Measurements from ENCODE around the gene CDHR5.

CDHR5 gene

GRCh38 chr11:643849-644738, 19.3 kb upstream of the CDHR5 start:
- no peak for DNase-seq

DNA sequence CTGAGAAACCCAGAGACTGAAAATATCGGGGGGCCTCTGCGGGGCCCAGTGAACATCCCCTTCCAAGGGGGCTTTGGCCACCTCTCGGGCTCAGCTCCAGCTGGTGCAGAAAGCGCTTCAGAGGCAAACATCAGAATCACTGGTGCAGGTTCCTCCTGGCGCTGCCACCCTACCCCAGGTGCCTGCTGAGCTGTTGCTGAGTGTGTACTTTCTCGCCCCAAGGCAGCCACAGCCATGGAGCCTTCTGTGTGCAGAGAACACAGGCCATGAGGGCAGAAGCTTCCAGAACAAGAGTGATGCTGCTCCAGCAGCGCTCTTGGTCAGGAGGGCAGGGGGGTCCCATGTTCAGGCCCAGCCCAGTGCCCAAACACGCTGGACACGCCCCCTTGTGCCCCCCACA, 18.6 kb upstream of the CDHR5 start:
- DNase-seq: no peak

GRCh38 chr11:641806-642370, 17.1 kb upstream of the CDHR5 start:
- DNase-seq: no peak

DNA sequence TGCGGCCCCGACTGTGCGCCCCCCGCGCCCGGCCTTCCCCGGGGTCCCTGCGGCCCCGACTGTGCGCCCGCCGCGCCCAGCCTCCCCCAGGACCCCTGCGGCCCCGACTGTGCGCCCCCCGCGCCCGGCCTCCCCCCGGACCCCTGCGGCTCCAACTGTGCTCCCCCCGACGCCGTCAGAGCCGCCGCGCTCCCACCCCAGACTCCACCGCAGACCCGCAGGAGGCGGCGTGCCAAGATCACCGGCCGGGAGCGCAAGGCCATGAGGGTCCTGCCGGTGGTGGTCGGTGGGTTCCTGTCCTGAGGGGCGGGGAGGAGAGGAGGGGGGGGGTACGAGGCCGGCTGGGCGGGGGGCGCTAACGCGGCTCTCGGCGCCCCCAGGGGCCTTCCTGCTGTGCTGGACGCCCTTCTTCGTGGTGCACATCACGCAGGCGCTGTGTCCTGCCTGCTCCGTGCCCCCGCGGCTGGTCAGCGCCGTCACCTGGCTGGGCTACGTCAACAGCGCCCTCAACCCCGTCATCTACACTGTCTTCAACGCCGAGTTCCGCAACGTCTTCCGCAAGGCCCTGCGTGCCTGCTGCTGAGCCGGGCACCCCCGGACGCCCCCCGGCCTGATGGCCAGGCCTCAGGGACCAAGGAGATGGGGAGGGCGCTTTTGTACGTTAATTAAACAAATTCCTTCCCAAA, 15.4 kb upstream of the CDHR5 start:
- DNase-seq: no peak

DNA sequence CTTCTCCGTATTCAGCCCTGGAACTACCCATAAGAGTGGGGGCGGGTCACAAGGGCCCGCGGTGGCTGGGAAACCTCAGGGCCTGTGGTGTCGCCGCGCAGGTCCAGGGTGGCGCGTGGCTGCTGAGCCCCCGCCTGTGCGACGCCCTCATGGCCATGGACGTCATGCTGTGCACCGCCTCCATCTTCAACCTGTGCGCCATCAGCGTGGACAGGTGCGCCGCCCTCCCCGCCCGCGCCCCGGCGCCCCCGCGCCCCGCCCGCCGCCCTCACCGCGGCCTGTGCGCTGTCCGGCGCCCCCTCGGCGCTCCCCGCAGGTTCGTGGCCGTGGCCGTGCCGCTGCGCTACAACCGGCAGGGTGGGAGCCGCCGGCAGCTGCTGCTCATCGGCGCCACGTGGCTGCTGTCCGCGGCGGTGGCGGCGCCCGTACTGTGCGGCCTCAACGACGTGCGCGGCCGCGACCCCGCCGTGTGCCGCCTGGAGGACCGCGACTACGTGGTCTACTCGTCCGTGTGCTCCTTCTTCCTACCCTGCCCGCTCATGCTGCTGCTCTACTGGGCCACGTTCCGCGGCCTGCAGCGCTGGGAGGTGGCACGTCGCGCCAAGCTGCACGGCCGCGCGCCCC, 14.7 kb upstream of the CDHR5 start:
- DNase-seq: no peak

DNA sequence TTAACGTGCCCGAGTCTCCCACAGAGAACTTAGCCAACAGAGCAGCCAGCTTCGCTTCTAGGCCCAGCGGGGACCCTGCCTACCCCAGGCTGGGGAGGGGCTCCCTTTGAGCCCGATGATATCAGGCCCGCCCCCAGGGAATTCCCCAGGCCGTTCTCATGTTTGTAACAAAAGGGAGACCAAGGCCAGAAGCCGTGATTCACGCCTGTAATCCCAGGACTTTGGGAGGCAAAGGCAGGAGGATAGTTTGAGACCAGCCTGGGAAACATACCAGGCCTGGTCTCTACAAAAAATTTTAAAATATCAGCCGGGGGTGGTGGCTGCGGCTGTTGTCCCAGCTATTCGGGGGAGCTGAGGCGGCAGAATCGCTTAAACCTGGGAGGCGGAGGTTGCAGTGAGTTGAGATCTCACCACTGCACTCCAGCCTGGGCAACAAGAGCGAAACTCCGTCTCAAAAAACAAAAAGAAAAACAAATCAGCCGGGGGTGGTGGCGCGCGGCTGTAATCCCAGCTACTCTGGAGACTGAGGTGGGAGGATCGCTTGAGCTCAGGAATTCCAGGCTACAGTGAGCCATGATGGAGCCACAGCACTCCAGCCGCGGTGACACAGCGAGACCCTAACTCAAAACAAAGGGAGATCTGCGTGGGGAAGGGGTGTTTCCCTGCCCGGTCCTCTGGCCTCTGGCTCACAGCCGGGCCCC, 14.0 kb upstream of the CDHR5 start:
- no peak for DNase-seq

DNA sequence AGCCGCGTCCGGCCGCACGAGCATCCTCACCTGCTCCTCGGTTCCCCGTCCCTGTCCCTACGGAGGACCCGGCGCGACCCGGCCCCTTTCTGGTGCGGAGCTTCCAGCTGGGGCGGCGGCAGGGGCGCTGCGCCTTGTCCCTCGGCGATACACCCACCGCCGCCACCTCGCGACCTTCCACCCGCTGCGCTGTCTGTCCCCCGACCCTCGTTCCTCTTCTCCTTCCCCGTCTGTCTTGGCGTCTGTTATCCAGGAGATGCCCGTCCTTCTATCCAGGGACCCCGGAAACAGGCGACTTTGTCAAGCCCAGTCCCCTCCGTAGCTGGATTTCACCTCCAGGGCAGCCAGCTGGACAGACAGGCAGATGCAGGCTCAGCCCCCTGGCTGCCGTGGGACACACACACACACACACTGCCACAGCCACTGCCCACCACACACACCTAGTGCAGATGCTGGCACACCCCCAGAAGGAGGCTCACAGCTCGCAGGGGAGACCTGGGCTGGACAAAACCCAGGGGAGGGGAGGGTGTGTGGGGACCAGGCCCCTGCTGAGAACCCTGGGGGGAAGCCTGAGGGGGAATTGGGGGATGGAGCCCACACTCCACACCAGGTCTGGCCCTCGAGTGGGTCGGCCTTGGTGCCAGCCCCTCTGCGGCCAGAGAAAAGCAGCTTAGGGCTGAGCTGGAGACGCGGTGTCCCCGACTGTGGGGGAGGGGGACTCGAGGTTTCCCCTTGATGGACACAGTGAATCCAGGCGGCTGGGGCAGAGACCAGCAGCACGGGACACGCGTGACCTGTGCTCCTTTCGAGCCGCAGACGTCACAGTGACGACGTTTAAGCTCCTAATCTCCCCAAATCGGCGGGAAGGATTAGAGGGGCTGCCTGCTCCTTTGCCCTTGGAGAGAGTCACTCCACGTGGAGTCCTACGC, 13.1 kb upstream of the CDHR5 start:
- no peak for DNase-seq

DNA sequence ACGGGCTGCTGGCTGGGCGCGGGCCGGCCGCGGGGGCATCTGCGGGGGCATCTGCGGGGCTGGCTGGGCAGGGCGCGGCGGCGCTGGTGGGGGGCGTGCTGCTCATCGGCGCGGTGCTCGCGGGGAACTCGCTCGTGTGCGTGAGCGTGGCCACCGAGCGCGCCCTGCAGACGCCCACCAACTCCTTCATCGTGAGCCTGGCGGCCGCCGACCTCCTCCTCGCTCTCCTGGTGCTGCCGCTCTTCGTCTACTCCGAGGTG, 12.5 kb upstream of the CDHR5 start:
- no peak for DNase-seq

DNA sequence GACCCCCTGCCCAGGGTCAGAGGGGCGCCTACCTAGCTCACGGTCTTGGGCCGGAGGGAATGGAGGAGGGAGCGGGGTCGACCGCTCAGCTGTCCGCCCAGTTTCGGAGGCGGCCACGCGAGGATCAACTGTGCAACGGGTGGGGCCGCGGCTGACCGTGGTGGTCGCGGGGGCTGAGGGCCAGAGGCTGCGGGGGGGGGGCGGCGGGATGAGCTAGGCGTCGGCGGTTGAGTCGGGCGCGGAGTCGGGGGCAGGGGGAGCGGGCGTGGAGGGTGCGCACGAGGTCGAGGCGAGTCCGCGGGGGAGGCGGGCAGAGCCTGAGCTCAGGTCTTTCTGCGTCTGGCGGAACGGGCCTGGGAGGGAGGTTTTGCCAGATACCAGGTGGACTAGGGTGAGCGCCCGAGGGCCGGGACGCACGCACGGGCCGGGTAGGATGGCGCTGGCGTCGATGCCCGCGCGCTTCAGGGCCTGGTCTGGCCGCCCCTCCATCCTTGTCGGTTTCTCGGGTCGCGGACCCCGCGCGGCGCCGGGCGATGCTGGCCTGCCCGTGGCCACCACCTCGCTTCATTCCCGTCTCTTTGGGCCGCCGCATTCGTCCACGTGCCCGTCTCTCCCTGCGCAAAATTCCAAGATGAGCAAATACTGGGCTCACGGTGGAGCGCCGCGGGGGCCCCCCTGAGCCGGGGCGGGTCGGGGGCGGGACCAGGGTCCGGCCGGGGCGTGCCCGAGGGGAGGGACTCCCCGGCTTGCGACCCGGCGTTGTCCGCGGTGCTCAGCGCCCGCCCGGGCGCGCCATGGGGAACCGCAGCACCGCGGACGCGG, 12.0 kb upstream of the CDHR5 start, which contains the start of gene DRD4:
TSS of gene DRD4 (plus strand) at position 759 of the 822 bp plus-strand sequence. CDS start at position 795, 36 bp downstream.
- DNase-seq: no peak

DNA sequence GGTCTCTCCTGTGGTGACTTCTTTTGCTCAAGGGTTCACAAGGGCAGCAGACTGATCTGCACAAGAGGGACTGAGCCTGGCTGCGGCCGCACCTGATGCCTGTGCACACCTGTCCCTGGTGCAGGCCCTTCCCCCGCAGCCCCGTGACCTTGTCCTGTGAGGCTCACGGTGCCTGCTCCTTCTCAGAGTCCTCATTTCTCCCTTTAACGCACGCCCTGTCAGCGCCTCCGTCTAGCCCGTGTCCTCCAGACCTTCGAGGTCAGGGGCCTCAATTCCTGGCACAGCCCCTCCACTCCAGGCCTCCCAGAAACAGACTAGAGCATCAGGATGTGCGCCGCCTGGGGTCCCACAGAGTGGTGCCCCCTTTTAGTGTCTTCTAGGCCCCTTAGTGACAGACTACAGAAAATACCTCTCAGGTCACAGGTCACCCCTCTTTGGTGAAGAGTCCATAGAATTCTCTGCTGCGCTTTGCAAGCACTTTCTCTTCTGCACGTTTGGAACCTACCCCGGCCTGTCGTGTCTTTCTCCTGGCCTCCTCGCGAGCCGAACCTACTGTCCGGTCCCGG, 11.3 kb upstream of the CDHR5 start:
- DNase-seq: no peak

DNA sequence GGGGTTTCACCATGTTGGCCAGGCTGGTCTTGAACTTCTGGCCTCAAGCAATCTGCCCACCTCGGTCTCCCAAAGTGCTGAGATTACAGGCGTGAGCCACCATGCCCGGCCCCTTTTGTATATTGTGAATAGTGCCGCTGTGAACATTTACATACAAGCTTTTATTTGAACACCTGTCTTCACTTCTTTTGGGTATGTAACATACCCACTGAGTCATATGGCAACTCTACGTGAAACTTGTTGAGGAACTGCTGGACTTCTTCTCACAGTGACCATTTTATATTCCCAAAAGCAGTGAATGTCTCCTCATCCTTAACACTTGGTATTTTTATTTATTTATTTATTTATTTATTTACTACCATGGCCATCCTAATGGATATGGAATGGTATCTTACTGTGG, 6.1 kb upstream of the CDHR5 start:
- DNase-seq: no peak

DNA sequence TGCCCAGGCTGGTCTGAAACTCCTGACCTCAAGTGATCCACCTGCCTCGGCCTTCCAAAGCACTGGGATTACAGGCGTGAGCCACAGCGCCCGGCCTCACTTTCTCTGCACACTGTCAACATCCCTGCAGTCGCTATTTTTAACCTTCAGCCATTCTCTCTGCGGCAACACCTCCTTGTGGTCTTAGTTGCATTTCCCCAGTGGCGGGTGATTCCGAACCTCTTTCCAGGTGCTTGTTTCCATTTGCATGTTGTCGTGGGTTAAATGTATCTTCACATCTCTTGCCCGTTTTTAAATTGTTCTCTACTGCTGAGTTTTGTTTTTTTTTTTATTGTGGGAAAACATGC, 4.5 kb upstream of the CDHR5 start:
- no peak for DNase-seq

DNA sequence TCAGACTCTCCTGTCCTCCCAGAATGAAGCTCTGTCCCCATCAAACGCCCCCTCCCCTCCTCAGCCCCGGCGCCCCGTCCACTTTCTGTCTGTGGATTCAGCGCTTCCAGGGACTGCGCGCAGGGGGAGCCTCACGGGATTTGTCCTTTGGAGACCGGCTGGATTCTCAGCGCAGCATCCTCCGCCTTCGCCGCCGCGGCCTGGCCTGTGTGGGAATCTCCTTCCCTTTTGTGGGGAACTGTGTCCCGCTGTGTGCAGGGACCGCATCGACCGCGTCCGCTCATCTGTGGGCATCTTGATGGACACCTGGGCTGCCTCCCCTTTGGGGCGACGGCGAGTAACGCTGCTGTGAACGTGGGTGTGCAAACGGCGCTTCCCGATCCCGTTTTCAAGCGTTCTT, 3.3 kb upstream of the CDHR5 start:
- no peak for DNase-seq

- no peak for DNase-seq
These were observed 2.5 kb upstream of the CDHR5 start for GRCh38 chr11:627308-627576.

DNA sequence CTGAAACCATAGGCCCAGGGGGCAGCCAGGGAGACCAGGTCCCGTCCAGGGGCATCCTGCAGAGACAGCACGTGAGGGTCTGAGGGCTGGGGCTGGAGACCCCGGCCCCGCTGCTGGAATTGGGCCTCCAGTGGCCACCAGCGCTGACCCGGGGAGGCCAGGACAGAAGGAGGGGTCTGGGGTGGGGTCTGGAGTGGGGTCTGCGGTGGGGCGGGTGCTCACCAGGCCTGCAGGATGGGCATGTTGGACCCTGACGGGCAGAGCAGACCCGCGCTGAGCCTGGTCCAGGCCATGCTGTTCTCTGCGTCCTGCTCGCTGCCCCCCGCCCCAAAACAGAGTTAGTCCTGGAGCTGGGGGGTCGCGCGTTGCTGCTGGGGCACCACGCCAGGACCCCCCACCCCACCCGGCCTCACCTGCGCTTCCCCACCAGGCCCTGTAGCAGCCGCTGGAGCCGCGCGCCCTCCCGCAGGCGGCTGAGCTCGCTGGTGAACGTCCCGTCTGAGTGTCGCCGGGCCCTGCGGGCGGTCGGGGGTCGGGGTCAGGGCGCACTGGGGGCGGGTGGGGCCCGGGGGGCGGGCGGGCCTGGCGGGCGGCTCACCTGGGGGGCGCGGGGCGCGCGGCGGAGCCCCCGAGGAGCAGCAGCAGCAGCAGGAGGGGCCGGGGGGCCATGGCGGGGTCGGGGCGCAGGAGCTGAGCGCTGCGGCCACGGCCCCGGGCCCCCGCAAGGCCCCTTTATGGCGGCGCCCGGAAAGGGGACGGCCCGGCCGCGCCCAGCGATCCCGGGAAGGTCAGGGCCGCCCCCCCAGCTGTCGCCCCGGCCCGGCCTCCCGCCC, 1.9 kb upstream of the CDHR5 start, which contains the start of gene SCT:
TSS of gene SCT (minus strand) at position 707 of the 833 bp plus-strand sequence. CDS start at position 669, 38 bp downstream.
- no peak for DNase-seq

DNA sequence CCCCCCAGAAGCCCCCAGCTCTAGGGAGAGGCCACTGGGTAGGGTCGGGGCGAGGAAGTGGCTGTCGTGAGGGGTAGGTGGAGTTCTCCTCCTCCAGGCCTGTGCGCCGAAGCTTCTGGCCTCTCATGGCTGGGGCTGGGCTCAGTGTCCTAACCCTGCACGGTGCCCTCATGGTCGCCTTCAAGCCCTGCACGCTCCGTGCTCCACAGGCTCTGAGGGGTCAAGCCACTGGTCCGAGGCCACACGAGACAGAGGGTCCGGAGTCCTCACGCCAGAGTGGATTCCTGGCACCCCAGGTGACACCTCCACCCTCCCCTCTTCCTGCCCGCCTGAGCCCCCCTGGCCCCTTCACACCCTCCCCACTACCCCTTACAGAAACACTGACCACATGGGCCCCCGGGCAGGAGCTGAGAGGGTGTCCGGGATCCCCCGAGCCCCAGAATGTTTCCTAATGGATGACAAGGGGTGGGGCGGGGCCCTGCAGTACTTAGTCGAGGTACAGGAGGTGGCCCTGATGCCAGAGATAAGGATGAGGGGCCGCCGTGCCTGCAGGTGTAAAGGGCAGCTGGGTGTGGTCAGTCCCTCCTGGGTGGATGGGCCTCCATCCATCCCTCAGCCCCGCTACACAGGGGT, 997 bp upstream of the CDHR5 start:
- no peak for DNase-seq

DNA sequence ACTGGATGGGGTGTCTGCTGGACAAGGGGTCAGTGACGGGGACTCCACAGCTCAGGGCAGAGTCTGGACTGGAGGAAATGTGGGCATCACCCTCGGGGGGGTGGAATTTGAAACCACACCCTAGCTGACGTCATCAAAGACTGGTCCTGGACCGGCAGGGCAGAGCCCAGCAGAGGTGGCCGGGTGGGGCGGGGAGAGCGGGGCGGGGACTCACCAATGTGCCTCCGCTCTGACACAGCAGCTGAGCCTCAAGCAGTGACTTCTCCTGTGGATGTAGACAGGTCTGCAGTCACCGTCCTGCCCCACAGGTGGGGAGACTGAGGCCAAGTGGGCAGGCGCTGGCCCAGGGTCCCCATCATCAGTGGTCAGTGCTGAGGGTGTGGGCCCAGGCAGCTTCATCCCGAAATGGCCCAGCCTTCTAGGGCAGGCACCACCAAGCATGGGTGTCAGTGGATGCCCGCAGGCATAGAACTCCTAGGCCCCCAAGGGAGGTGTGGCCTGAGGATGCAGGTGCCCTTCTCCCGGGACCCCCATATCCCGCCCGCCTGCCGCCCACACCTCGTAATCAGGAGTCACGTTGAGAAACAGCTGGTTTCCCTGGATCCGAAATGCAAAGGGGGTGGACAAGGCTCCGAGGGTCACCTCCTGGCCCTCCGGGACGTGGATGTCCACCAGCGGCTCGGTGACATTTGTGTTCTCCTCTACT, 603 bp downstream of the CDHR5 start:
- no peak for DNase-seq

DNA sequence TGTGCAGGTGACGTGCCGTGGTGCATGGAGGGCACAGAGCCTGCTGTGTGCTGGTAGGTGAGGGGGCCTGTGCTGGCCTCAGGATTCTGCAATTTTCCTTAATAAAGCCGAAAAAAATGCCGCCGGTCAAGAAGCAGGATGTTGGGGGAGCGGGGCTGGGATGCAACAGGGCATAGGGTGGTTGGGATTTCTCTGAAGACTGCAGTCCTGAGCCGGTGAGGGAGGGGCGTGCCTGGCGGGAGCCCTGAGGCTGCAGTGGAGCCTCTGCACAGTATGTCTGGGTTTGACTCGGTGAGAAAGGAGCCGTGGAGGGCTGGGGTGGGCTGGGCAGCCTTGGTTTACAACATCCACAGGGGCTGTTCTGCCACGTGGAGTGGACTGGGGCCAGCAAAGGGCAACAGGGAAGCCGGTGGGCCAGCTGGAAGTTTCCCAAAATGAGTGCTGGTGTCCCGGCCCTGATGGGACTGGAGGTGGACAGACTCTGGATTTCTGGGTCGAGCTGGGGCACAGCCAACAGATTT, 1.3 kb downstream of the CDHR5 start:
- DNase-seq: no peak

- DNase-seq: no peak
These were observed 2.9 kb downstream of the CDHR5 start for GRCh38 chr11:621838-622237.

Measured in NCI-H2171 (cell line).